Ishikawa (cell line): ENCODE results near the gene SULT1B1.

Experiments used
- CEBPB ChIP-seq: IDR thresholded peaks from 2 replicates; pipeline ENCODE4 v1.6.1; 2012
- CREB1 ChIP-seq: IDR thresholded peaks from 2 replicates; pipeline ENCODE4 v1.6.1; 2012; ENCODE audit warnings: low read depth
- EGR1 ChIP-seq: IDR thresholded peaks from 2 replicates; pipeline ENCODE4 v1.6.1; 2012
- EP300 ChIP-seq: IDR thresholded peaks from 2 replicates; pipeline ENCODE4 v1.6.1; 2012; ENCODE audit warnings: borderline replicate concordance
- FOXM1 ChIP-seq: IDR thresholded peaks from 2 replicates; pipeline ENCODE4 v1.6.1; 2012; ENCODE audit warnings: low read depth, borderline replicate concordance
- NFIC ChIP-seq: IDR thresholded peaks from 2 replicates; pipeline ENCODE4 v1.6.1; 2012
- RAD21 ChIP-seq: IDR thresholded peaks from 2 replicates; pipeline ENCODE4 v1.6.1; 2012; ENCODE audit warnings: low read depth
- REST ChIP-seq: IDR thresholded peaks from 2 replicates; pipeline ENCODE4 v1.6.1; 2012; ENCODE audit warnings: low read depth, mild to moderate bottlenecking
- TAF1 ChIP-seq: IDR thresholded peaks from 2 replicates; pipeline ENCODE4 v1.6.1; 2012; ENCODE audit warnings: low read depth, mild to moderate bottlenecking
- TCF12 ChIP-seq: IDR thresholded peaks from 2 replicates; pipeline ENCODE4 v1.6.1; 2012; ENCODE audit warnings: low read depth
- TEAD4 ChIP-seq: IDR thresholded peaks from 2 replicates; pipeline ENCODE4 v1.6.1; 2012
- USF1 ChIP-seq: IDR thresholded peaks from 2 replicates; pipeline ENCODE4 v1.6.1; 2012
- YY1 ChIP-seq: IDR thresholded peaks from 2 replicates; pipeline ENCODE4 v1.6.1; 2012; ENCODE audit warnings: low read depth
- ZBTB7A ChIP-seq: IDR thresholded peaks from 2 replicates; pipeline ENCODE4 v1.6.1; 2012; ENCODE audit warnings: low read depth
- TF ChIP-seq, protein P1 (sequence below): IDR thresholded peaks from 2 replicates; pipeline ENCODE4 v1.6.1; 2012

Gene SULT1B1

DNA sequence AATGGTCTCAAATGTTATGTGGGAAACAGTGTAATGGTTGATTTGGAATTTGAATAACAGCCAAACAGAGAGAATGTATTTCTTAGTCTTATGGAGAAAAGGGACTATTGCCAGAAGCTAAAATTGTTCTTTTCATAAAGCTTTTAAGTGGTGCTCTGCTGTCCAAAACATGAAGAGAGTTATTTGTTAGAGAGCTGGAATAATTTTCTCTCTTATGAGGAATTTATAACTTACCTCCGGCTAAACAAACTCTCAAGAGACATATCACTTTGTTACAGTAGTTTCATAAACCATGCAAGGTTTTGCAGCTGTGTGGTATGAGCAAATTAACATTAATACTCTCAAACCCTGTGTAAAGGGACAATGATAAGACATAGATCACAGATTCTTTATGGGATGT is 28.6 kb downstream of the SULT1B1 start:
- TF ChIP-seq TAF1 (no peak), ZBTB7A (no peak), CREB1 (no peak), EP300 (no peak), YY1 (no peak), NFIC (no peak), TEAD4 (no peak), TCF12 (no peak), RAD21 (no peak), CEBPB (no peak), FOXM1 (no peak), USF1 (no peak), REST (no peak), EGR1 (no peak)
- TF ChIP-seq, protein P1, sequence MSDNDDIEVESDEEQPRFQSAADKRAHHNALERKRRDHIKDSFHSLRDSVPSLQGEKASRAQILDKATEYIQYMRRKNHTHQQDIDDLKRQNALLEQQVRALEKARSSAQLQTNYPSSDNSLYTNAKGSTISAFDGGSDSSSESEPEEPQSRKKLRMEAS, result no peak

DNA sequence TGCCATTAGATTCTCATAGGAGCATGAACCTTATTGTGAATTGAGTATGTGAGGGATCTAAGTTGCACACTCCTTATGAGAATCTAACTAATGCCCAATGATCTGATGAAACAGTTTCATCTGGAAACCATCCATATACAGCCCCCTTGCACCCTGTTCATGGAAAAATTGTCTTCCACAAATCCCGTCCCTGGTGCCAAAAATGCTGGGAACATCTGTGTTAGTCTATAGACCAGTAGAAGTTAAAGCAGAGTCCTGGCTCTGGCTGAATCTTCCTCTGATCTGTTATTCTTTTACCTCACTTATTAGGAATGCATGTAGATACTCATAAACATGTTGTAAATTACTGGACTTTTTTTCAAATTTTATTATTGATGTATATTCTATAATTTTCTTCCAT is 29.2 kb downstream of the SULT1B1 start:
- TF ChIP-seq CEBPB (no peak), NFIC (no peak)

GRCh38 chr4:69730002-69730401 is 30.4 kb downstream of the SULT1B1 start:
- no peak for TF ChIP-seq EP300
- no peak for TF ChIP-seq TEAD4
- no peak for TF ChIP-seq CEBPB
- no peak for TF ChIP-seq RAD21
- TF ChIP-seq, protein P1, result no peak
- no peak for TF ChIP-seq NFIC
- TF ChIP-seq TAF1, result no peak

- TF ChIP-seq REST, result no peak
- no peak for TF ChIP-seq CEBPB
- TF ChIP-seq FOXM1, result no peak
- no peak for TF ChIP-seq TCF12
- TF ChIP-seq TEAD4, result no peak
- no peak for TF ChIP-seq RAD21
These were observed 32.5 kb downstream of the SULT1B1 start for GRCh38 chr4:69727926-69728325.

DNA sequence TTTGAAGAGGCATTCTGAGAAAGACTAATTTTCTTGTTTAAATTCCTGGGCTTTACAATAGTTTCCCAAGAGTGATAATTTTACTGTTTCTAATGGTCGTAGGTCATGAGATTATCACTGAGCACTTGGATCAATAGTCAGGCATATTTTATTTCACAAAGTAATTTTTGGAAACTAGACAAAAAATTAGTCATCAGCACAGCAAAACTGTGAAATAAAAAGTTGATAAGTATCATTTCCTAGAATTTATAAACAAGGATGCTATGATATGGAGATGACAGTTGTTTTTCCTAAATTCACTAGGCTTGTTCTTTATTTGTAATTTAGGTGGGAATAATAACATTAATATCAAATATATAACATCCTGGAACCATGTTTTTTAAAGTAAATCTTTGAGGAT is 33.0 kb downstream of the SULT1B1 start:
- TF ChIP-seq EP300, result no peak
- TF ChIP-seq TAF1, result no peak
- TF ChIP-seq, protein P1, result no peak
- TF ChIP-seq NFIC, result no peak
- TF ChIP-seq CEBPB, result no peak
- TF ChIP-seq FOXM1, result no peak
- no peak for TF ChIP-seq CREB1
- no peak for TF ChIP-seq USF1
- TF ChIP-seq RAD21, result no peak
- TF ChIP-seq TCF12, result no peak

- TF ChIP-seq TAF1 (no peak), CEBPB (no peak)
These were observed 33.4 kb downstream of the SULT1B1 start for GRCh38 chr4:69726971-69727370.
